IPS-20b (cell line): ENCODE data around the gene SPSB3.

Source experiments
- H3K27ac ChIP-seq: one replicate; pipeline ENCODE4 v1.5.1; 2013; ENCODE audit warnings: low read length
- H3K27me3 ChIP-seq: 2 replicates; pipeline ENCODE4 v1.6.1; 2013; ENCODE audit warnings: mild to moderate bottlenecking, low read length, inconsistent platforms; ENCODE audit not compliant: insufficient read depth
- H3K36me3 ChIP-seq: 2 replicates; pipeline ENCODE4 v1.6.1; 2013; ENCODE audit warnings: low read depth, mild to moderate bottlenecking, inconsistent platforms, low read length, moderate library complexity; ENCODE audit not compliant: insufficient read depth
- H3K4me1 ChIP-seq: 2 replicates; pipeline ENCODE4 v1.6.1; 2013; ENCODE audit warnings: mild to moderate bottlenecking, control low read depth, inconsistent platforms, low read length, moderate library complexity; ENCODE audit not compliant: insufficient read depth
- H3K4me3 ChIP-seq: 2 replicates; pipeline ENCODE4 v1.5.1; 2013; ENCODE audit warnings: mild to moderate bottlenecking, low read length, inconsistent platforms
- H3K9ac ChIP-seq: 2 replicates; pipeline ENCODE4 v1.6.1; 2013; ENCODE audit warnings: low read depth, mild to moderate bottlenecking, inconsistent platforms, low read length, moderate library complexity
- H3K9me3 ChIP-seq: 2 replicates; pipeline ENCODE4 v1.6.1; 2013; ENCODE audit warnings: mild to moderate bottlenecking, low read depth, low read length, inconsistent platforms; ENCODE audit not compliant: insufficient read depth

Gene SPSB3

DNA sequence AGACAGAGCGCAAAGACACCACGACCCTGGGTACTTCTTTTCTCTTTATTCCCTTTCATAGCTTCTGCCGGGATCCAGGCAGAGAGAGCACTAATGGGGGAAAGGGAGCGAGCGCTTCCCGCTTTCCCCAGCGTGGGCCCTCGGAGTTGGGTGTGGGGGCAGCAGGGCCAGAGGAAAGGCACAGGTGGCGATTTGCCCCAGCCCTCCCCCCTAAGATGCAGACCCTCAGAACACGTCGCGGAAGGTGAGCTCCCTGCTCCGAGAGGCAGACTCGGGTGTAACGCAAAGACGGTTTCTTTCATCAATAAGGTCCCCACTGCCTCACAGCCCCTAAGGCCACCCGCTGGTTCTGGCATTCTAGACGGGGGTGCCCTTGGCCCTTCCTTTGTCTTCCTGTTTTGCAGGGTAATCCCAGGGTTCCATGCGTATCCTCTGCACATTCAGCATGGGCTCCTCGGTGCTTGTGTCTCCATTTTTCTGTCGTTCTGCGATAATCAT is 10.5 kb downstream of the SPSB3 start:
- peak overlapping the region; percentile 96 for H3K9ac ChIP-seq
- H3K27ac ChIP-seq: peak overlapping the region; percentile 85
- no peaks in the 10 kb centered on the region for H3K27me3 ChIP-seq
- H3K4me3 ChIP-seq: peak overlapping the region; percentile 94
- H3K4me1 ChIP-seq: no peaks in the 10 kb centered on the region; the same call in 1 of the 2 replicates
- no peaks in the 10 kb centered on the region for H3K9me3 ChIP-seq
- peaks cover 27% of the 10 kb centered on the region for H3K36me3 ChIP-seq

DNA sequence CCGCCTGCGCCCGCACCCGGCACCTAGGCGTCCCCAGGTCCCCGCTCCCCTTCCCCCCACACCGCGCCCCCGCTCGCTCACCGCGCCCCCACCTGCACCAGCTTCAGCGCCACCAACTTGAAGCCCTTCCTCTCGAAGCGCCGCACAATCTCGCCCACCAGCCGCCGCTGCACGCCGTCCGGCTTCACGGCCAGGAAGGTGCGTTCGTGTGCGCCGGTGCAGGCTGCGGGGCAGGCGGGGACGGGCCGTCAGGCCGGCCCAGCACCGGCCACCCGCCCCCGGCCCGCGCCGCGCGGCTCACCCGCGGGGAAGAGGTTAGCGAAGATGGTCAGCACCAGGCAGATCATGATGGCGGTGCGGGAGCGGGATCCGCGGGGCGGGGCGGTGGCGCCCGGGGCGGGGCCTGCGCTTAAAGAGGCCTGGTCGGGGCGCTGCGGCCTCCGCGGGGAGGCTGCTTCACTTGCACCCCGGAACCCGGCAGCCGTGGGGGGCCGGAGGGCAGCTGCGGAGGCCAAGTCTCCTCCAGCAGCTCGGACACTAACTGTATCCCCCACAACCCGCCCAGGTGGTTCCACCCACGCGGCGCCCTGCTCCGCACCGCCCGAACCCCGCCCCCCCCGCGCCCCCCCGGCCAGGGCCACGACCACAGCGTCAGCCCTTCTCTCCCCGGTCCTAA is 11.0 kb downstream of the SPSB3 start, which contains the start of gene NME3:
NME3 (minus strand) TSS at position 356 of the 676 bp plus-strand sequence; CDS start at position 347, 9 bp downstream.
- H3K27me3 ChIP-seq: no peaks in the 10 kb centered on the region
- peak within 1 kb of the TSS; percentile 85 for H3K27ac ChIP-seq
- H3K9me3 ChIP-seq: no peaks in the 10 kb centered on the region
- no peaks in the 10 kb centered on the region; the same call in 1 of the 2 replicates for H3K4me1 ChIP-seq
- H3K9ac ChIP-seq: peak within 1 kb of the TSS; percentile 96
- H3K36me3 ChIP-seq: peaks cover 22% of the 10 kb centered on the region
- H3K4me3 ChIP-seq: peak within 1 kb of the TSS; percentile 94

DNA sequence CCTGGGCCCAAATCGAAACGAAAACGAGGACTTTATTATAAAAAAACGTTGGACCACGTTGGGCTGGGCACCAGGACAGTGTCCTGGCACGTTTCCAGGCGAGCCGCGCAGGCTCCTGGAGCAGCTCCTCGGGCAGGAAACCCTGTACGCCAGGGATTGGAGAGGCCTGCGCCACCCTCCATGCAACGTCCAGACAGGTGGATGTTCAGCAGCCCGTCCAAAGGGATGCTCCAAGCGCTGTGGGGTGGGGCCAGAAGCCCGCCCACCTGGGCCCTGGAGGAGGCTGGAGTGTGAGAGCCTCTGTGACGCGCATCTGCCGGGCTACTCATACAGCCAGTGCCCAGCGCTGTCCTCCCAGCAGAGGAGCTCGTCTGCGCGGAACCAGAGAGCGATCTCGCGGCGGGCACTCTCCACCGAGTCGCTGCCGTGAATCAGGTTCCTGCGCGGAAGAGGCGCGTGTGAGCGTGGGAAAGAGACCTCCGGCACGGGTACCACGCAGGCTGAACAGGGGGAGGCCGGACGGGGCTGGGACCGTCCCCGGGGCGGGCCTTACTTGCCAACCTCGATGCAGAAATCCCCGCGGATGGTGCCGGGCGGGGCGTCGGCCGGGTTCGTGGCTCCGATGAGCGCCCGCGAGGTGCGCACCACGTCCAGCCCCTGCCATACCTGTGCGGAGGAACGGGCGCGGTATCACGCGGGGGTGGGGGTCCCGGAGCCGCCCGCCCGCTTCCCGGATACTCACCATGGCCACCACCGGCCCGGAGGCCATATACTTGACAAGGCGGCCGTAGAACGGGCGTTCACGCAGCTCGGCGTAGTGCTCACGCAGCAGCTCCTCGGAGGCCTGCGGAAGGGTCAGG is 11.8 kb downstream of the SPSB3 start:
- Histone ChIP-seq H3K9ac (peak overlapping the region; percentile 96), H3K9me3 (no peaks in the 10 kb centered on the region), H3K4me1 (no peaks in the 10 kb centered on the region; the same call in 1 of the 2 replicates), H3K27ac (no peak overlapping the region), H3K36me3 (peaks cover 21% of the 10 kb centered on the region), H3K27me3 (no peaks in the 10 kb centered on the region), H3K4me3 (peak overlapping the region; percentile 94)

DNA sequence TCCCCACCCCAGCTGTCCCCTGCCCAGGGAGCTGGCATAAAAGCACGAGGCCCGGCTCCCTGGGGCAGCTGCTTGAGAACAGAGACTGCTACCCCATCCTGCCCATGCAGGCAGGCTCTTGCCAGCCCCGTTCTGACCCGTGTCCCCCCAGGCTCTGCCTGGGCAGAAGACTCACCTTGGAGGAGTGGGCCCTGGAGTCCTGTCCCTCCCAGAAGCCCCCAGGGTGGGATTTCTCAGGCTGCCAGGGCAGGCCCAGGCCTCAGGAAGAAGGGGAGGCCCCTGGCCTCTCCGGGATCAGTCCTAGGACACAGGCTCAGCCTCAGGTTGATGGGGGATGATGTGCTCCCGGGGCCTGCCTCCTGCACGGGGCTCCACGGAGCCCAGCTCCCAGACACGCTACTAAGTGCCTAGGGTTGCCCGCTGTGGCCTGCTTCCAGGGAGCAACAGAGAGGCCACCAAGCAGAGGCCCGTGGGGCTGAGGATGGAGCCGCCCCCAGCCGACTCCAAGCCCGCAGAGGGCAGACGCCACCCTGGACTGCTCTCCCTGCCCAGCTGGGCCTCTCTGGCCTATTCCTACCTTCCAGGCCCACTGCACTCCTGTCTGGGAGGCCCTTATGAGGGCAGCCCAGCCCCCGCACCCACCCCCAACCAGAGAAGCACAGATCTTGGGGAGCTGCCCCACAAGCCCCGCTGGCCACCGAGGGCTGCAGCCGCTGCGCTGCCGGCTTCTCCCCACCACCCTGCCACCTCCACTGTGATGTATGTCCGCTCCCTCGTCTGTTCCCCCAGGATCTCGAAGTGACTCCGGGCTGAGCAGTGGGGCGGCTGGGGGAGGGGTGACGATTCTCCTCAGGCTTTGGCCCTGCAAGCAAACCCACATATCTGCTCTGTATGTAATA is 12.7 kb downstream of the SPSB3 start:
- Histone ChIP-seq H3K27ac (no peak overlapping the region), H3K4me1 (no peaks in the 10 kb centered on the region; the same call in 1 of the 2 replicates)

DNA sequence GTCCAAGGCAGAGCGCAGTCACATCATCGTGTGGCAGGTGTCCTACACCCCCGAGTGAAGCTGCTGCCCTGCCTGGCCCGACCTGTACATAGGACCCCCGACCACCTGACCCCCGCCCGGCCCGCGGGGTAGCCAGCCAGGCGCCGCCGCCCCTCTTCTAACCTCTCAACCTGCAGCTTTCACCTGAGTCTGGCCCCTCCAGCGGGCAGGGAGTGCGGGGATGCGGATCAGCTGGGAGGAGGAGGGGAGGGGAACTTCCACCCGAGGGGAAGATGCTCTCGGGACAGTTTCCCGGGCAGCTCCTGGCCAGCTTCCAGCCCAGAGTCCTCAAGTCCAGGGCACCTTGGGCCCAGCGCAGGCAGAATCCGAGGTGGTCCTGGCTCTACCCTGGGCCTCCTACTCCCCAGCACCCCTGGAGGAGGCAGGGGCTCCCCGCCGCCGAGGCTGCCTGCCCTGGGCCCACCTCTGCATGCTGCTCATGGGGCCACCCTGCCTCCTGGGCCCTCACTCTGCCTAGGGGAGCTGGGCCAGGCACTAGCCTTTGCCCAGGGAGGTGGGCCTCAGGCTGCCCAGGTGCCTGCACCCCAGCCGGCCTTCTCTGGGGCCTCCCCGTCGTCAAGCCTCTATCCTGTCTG is 13.5 kb downstream of the SPSB3 start:
- Histone ChIP-seq H3K27me3 (no peaks in the 10 kb centered on the region), H3K27ac (no peak overlapping the region), H3K36me3 (peaks cover 17% of the 10 kb centered on the region; the same call in 1 of the 2 replicates), H3K9ac (no peak overlapping the region), H3K4me1 (peaks cover 4% of the 10 kb centered on the region; the same call in 1 of the 2 replicates), H3K4me3 (no peak overlapping the region), H3K9me3 (no peaks in the 10 kb centered on the region)

More for the DNA sequence above, 12.7 kb downstream of the SPSB3 start:
- peaks cover 17% of the 10 kb centered on the region; the same call in 1 of the 2 replicates for H3K36me3 ChIP-seq
- peak overlapping the region; percentile 94; the same call in 1 of the 2 replicates for H3K4me3 ChIP-seq
- H3K27me3 ChIP-seq: no peaks in the 10 kb centered on the region
- peak overlapping the region; percentile 96; the same call in 1 of the 2 replicates for H3K9ac ChIP-seq
- H3K9me3 ChIP-seq: no peaks in the 10 kb centered on the region

DNA sequence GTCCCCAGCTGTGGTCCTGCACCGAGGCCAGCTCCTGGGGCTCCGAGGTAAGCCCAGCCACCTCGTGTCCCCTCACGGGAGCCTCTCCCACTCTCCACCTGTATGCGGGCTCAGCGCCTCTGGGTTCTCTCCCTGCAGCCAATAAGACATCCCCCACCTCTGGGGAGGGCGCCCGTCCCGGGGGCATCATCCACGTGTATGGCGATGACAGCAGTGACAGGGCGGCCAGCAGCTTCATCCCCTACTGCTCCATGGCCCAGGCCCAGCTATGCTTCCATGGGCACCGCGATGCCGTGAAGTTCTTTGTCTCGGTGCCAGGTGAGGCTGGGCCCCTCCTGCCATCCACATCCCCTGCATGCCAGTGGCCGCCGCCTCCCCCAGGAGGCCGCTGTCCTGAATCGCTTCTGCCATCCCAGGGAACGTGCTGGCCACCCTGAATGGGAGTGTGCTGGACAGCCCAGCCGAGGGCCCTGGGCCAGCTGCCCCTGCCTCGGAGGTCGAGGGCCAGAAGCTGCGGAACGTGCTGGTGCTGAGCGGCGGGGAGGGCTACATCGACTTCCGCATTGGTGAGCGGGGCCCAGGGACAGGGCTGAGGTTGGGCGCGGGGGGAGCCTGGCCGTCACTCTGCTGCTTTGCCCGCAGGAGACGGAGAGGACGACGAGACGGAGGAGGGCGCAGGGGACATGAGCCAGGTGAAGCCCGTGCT is 14.2 kb downstream of the SPSB3 start:
- H3K9ac ChIP-seq: no peak overlapping the region
- peaks cover 17% of the 10 kb centered on the region; the same call in 1 of the 2 replicates for H3K36me3 ChIP-seq
- no peak overlapping the region for H3K27ac ChIP-seq
- H3K9me3 ChIP-seq: no peaks in the 10 kb centered on the region
- peaks cover 4% of the 10 kb centered on the region; the same call in 1 of the 2 replicates for H3K4me1 ChIP-seq
- H3K4me3 ChIP-seq: no peak overlapping the region
- no peaks in the 10 kb centered on the region for H3K27me3 ChIP-seq

DNA sequence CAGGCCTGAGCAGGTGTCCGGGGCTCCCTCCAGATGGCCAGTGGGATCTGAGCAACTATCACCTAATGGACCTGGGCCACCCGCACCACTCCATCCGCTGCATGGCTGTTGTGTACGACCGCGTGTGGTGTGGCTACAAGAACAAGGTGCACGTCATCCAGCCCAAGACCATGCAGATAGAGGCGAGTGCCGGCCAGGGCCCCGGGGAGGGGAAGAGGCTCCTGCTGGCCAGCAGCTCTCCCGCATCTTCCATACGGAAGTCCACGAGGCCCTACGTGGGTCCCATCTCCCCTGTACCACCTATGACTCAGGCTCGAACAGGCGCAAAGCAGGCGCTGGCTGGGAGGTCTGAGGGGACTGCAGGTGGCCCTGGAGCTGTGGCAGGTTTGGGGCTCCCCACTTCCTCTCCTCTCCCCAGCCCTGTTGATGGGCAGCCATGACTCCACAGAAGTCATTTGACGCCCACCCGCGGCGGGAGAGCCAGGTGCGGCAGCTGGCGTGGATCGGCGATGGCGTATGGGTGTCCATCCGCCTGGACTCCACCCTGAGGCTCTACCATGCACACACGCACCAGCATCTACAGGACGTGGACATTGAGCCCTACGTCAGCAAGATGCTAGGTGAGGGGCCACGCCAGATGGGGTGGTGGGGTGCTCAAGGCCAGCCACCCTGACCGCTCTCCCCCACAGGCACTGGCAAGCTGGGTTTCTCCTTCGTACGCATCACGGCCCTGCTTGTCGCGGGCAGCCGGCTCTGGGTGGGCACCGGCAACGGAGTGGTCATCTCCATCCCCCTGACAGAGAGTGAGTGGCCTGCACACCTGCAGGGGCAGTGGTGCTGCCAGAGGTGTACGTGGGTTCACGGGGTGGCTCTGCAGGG is 15.0 kb downstream of the SPSB3 start:
- H3K27me3 ChIP-seq: no peaks in the 10 kb centered on the region
- peaks cover 4% of the 10 kb centered on the region; the same call in 1 of the 2 replicates for H3K4me1 ChIP-seq
- H3K36me3 ChIP-seq: peaks cover 17% of the 10 kb centered on the region; the same call in 1 of the 2 replicates
- no peak overlapping the region for H3K9ac ChIP-seq
- H3K9me3 ChIP-seq: no peaks in the 10 kb centered on the region
- H3K4me3 ChIP-seq: no peak overlapping the region
- H3K27ac ChIP-seq: no peak overlapping the region

DNA sequence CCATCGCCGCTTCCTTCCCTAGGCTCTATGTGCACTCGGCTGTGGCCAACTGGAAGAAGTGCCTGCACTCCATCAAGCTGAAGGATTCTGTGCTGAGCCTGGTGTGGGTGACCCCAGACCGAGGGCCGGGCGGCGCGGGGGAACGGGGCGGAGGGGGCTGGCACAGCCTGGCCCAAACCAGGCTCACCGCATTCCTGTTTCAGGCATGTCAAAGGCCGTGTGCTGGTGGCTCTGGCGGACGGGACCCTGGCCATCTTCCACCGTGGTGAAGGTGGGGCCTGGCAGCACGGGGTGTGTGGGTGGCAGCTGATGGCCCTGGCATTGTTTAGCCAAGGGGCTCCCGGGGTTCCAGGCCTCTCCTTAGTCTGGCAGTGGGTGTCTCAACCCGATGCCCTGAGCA is 15.7 kb downstream of the SPSB3 start:
- peaks cover 4% of the 10 kb centered on the region; the same call in 1 of the 2 replicates for H3K4me1 ChIP-seq
- H3K4me3 ChIP-seq: no peak overlapping the region
- no peaks in the 10 kb centered on the region for H3K27me3 ChIP-seq
- H3K36me3 ChIP-seq: peaks cover 17% of the 10 kb centered on the region; the same call in 1 of the 2 replicates
- no peak overlapping the region for H3K27ac ChIP-seq
- H3K9ac ChIP-seq: no peak overlapping the region
- H3K9me3 ChIP-seq: no peaks in the 10 kb centered on the region

DNA sequence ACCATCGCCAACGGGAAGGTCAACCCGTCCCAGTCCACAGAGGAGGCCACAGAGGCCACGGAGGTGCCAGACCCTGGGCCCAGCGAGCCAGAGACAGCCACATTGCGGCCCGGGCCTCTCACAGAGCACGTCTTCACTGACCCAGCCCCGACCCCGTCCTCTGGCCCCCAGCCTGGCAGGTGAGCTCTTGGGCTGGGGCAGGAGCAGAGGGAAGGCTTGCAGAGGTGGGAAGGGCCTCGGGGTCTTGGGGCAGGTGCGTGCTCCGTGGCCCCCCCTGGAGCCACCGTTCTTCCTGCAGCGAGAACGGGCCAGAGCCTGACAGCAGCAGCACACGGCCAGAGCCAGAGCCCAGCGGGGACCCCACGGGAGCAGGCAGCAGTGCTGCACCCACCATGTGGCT is 16.1 kb downstream of the SPSB3 start:
- no peak overlapping the region for H3K9ac ChIP-seq
- no peaks in the 10 kb centered on the region for H3K27me3 ChIP-seq
- no peaks in the 10 kb centered on the region for H3K9me3 ChIP-seq
- H3K36me3 ChIP-seq: peaks cover 17% of the 10 kb centered on the region; the same call in 1 of the 2 replicates
- no peak overlapping the region for H3K4me3 ChIP-seq
- H3K4me1 ChIP-seq: peaks cover 4% of the 10 kb centered on the region; the same call in 1 of the 2 replicates
- H3K27ac ChIP-seq: no peak overlapping the region
